BE2C (cell line): ENCODE results near the gene FAF1.

Experiments
- DNase-seq: peaks from one replicate; pipeline ENCODE4 v3.0.0-alpha.2; 2020
- H3K27me3 ChIP-seq: fragments of 250-450 bp; sonication (Bioruptor Pico); 2 replicates; pipeline ENCODE4 v1.5.1; 2020; ENCODE audit warnings: mild to moderate bottlenecking
- H3K36me3 ChIP-seq: fragments of 250-450 bp; sonication (Bioruptor Pico); 2 replicates; pipeline ENCODE4 v1.5.1; 2020; ENCODE audit warnings: mild to moderate bottlenecking
- H3K4me1 ChIP-seq: fragments of 250-450 bp; sonication (Bioruptor Pico); 2 replicates; pipeline ENCODE4 v1.5.1; 2020
- H3K4me3 ChIP-seq: 2 replicates; pipeline ENCODE4 v1.5.1; 2011; ENCODE audit warnings: low read depth, low read length
- H3K9me3 ChIP-seq: fragments of 250-450 bp; sonication (Bioruptor Pico); 2 replicates; pipeline ENCODE4 v1.5.1; 2020
- TF ChIP-seq, protein P1 (sequence below): IDR thresholded peaks from 2 replicates; pipeline ENCODE4 v1.5.1; 2012; ENCODE audit warnings: mild to moderate bottlenecking, low read depth, low read length

FAF1 gene

DNA sequence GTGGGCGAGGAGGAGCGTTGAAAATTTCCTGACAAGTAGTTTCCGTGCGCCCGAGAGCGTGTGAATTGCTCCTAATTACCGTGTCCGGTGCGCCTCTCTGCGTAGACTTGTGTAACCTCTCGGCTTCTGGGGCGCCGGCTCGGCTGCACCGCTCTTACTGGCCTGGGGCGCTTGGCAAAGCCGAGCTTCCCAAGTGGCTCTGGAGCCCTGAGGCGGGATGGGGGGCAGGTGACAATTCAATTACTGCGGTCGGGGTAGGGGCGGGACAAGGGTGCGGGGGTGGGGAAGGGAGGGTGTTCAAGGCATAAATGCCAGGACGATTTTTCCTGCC, 536.4 kb downstream of the FAF1 start:
- DNase-seq, result no peak
- Histone ChIP-seq H3K27me3 (peaks cover 100% of the 10 kb centered on the region), H3K4me3 (peak overlapping the region; percentile 45), H3K36me3 (no peaks in the 10 kb centered on the region), H3K9me3 (no peaks in the 10 kb centered on the region), H3K4me1 (peaks cover 3% of the 10 kb centered on the region; the same call in 1 of the 2 replicates)
- TF ChIP-seq, protein P1, sequence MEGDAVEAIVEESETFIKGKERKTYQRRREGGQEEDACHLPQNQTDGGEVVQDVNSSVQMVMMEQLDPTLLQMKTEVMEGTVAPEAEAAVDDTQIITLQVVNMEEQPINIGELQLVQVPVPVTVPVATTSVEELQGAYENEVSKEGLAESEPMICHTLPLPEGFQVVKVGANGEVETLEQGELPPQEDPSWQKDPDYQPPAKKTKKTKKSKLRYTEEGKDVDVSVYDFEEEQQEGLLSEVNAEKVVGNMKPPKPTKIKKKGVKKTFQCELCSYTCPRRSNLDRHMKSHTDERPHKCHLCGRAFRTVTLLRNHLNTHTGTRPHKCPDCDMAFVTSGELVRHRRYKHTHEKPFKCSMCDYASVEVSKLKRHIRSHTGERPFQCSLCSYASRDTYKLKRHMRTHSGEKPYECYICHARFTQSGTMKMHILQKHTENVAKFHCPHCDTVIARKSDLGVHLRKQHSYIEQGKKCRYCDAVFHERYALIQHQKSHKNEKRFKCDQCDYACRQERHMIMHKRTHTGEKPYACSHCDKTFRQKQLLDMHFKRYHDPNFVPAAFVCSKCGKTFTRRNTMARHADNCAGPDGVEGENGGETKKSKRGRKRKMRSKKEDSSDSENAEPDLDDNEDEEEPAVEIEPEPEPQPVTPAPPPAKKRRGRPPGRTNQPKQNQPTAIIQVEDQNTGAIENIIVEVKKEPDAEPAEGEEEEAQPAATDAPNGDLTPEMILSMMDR, result no peak

DNA sequence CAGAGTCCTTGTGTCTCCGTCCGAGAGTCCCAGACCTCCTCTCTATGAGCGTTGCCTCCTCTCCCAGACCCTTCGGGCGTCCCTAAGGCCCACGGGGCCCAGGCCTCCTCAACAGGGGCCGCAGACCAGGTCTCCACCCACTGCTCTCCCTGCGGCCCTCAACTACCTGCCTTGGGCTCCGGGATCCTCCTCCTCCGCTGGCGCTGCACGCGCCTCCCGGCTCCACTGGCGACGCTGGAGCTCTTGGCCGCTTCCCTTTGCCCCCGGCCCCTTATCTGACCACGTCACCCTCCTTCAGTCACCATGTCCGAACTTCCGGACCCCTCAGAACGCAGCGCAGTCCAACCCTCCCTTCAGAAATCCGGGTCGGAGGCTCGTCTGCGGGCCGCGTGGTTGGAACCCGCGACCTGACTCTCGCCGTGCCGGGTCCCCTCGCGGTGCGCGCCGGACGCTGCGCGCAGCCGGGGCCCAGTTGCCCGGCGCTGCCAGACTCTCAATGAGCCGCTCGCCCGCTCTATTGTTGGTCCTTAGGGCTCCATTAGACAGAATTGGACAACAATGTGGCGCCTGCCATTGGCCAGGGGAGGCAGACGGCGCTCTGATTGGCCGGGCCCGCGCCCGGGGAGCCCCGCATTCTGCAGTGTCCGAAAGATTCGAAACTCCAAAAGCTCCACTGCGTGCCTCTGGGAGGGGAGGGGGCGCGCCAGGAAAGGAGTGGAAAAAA, 537.0 kb downstream of the FAF1 start, which contains the start of gene DMRTA2:
DMRTA2 (minus strand) TSS at position 498 of the 724 bp plus-strand sequence. CDS start 1,907 bp downstream, outside the sequence.
- Histone ChIP-seq H3K4me1 (peaks cover 3% of the 10 kb centered on the region; the same call in 1 of the 2 replicates), H3K4me3 (peak within 1 kb of the TSS; percentile 45), H3K36me3 (no peaks in the 10 kb centered on the region), H3K27me3 (peaks cover 100% of the 10 kb centered on the region), H3K9me3 (no peaks in the 10 kb centered on the region)
- DNase-seq, result peak; percentile 59
- TF ChIP-seq, protein P1, result no peak

DNA sequence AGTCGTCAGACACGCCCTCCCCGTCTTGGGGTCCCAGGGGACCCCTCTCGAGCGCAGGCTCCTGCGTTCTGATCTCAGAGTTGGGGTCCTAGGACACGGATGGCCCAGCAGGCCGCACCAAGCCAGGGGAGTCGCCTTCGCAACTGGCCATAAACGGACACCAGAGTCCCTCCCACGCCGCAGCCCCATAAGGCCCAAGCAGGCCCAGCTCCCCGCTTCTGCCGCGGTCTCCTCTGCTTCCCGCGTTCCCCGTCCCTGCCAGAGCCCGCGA, 537.5 kb downstream of the FAF1 start:
- peaks cover 98% of the 10 kb centered on the region for H3K27me3 ChIP-seq

GRCh38 chr1:50421768-50422674, 538.0 kb downstream of the FAF1 start:
- Histone ChIP-seq H3K9me3 (no peaks in the 10 kb centered on the region), H3K4me3 (no peak overlapping the region), H3K27me3 (peaks cover 98% of the 10 kb centered on the region), H3K4me1 (peaks cover 3% of the 10 kb centered on the region; the same call in 1 of the 2 replicates), H3K36me3 (no peaks in the 10 kb centered on the region)
- TF ChIP-seq, protein P1, result no peak
- DNase-seq, result no peak

More for the DNA sequence above, 537.5 kb downstream of the FAF1 start:
- Histone ChIP-seq H3K4me3 (no peak overlapping the region; the same call in 1 of the 2 replicates), H3K4me1 (peaks cover 3% of the 10 kb centered on the region; the same call in 1 of the 2 replicates), H3K36me3 (no peaks in the 10 kb centered on the region), H3K9me3 (no peaks in the 10 kb centered on the region)
- TF ChIP-seq, protein P1, result no peak
- no peak for DNase-seq

GRCh38 chr1:50421366-50421748, 538.7 kb downstream of the FAF1 start:
- Histone ChIP-seq H3K4me3 (no peak overlapping the region), H3K36me3 (no peaks in the 10 kb centered on the region), H3K27me3 (peaks cover 98% of the 10 kb centered on the region), H3K4me1 (peaks cover 3% of the 10 kb centered on the region; the same call in 1 of the 2 replicates), H3K9me3 (no peaks in the 10 kb centered on the region)
- DNase-seq, result no peak
- TF ChIP-seq, protein P1, result no peak
